HK-2 (cell line): ENCODE measurements around the gene KIAA1549.
A peak's percentile ranks its signal among the peaks of the same experiment; 100 is the strongest.

Experiments
- DNase-seq: peaks from one replicate; pipeline ENCODE4 v3.0.0-alpha.2; 2018; ENCODE audit not compliant: unreplicated experiment

Gene KIAA1549

DNA sequence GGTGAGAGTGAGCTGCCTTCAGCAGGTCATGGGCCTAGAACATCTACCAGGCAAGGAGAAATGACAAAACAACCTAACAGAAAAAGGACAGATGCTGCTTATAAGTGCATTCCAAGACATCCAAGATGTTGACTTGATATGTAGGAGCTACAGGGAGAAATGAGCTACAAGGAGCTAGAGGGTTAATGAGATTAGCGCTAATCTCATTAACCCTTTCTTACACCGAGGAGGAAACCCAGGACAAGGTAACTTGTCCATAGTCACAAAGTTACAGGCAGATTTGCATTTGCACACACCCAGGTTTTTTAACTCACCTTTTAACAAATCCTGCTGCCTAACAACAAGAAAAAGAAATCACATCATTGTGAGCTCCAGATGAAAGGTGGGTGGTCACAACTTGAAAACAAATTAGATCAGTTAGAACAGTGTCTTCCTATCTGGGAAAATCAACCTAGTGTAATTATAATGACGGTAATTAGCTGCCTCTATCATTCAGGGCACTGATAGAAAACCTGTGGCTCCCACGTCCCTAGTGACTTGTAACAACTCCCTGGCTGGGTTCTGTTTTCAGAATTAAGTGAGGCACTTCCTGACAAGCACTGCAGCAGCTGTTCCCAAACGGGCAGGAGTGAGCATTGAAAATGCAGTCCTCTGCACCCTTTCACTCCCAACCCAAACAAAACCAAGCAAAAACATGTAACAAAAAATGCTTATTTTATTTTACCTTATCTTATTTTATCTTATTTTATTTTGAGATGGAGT is 5.7 kb downstream of the KIAA1549 start:
- DNase-seq: no peak

DNA sequence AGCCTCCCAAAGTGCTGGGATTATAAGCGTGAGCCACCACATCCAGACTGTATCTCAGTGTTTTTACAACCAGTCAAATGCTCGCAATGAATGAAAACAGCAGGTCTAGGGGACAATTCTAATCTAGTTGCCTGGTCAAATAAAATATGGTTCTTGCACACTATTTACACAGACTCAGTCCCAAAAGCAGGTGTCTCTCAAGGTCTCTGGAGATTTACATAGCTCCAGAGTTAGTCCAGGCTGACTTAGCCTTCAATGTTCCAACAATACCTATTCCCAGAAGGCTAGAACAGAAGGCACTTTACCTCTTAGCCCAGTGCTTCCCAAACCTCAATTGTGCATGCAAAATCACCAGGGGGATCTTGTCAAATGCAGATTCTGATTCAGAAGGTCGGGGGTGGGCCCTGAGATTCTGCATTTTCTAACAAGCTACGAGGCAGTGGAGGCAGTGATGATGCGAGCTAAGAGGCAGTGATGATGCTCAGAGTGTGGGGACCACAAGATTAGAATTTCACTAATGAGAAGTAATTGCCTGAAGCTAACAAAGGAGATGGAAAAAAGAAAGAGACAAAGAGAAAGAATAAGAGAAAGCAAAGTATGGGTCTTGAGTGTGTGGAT is 6.4 kb downstream of the KIAA1549 start:
- no peak for DNase-seq

DNA sequence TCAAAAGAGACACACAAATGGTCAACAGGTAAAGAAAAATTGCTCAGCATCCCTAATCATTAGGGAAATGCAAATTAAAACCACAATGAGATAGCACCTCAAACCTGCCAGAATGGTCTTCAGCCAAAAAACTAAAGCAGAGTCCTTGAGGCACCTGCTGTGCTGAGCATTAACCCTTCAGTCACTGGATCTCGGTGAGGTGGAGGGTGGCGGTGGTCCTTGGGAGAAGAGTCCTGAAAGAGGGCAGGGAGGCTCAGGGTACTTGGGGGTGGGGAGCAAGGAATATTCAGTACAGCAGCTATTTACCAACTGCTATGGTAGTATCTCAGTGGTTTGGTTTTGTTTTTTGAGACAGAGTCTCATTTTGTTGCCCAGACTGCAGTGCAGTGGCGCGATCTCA is 7.1 kb downstream of the KIAA1549 start:
- DNase-seq: no peak

DNA sequence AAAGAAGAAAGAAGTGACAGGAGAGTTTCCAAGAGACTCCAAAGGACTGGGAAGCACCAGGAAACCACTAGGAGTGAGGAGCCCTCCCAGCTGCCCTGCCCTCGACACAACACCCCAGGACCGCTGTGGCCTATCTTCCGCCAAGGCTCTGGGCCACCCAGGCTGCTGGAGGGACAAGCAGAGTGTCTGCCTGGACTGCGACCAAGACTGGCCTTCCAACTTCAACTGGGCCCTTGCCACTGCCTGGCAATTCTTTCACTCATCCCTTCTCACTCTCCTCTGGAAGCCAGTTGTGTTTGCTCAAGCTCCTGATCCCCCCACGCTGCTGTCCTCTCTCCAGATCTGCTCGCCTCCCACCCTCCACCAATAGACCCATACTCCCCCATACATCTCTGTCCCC is 10.2 kb downstream of the KIAA1549 start:
- DNase-seq: no peak

DNA sequence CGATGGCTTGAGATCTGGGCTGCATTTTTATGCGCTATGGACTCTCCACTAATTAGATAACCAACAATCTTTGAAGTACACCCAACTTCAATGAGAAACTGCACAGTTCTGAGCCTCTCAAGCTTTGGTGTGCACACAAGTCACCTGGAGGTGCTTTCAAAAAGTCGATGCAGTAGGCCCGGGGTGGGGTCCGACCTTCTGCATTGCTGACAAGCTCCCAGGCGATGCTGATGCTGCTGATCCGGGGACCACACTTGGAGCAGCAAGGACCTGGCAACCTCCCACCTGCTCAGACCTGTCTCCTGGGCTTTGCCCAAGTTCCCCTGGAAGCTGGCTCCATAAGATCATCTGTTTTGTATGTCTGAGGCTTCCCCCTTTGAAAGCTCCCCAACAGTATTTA is 10.7 kb downstream of the KIAA1549 start:
- no peak for DNase-seq

DNA sequence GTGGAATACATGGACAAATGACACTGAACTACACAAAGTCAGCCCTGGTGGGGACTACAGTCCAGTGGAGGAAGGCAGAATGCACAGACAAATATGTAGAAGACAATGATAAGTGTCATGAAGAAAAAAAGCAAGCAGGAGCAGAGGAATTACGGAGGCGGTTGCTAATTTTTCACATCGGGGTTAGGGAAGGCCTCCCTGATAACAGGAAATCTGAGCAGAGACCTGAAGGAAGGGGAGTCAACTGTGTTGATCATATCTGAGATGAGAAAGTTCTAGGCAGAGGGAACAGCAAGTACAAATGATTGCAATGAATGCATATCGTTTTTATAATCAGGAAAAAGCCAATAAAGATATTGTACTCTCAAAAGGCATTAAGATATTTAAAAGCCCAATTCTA is 14.0 kb downstream of the KIAA1549 start:
- no peak for DNase-seq

DNA sequence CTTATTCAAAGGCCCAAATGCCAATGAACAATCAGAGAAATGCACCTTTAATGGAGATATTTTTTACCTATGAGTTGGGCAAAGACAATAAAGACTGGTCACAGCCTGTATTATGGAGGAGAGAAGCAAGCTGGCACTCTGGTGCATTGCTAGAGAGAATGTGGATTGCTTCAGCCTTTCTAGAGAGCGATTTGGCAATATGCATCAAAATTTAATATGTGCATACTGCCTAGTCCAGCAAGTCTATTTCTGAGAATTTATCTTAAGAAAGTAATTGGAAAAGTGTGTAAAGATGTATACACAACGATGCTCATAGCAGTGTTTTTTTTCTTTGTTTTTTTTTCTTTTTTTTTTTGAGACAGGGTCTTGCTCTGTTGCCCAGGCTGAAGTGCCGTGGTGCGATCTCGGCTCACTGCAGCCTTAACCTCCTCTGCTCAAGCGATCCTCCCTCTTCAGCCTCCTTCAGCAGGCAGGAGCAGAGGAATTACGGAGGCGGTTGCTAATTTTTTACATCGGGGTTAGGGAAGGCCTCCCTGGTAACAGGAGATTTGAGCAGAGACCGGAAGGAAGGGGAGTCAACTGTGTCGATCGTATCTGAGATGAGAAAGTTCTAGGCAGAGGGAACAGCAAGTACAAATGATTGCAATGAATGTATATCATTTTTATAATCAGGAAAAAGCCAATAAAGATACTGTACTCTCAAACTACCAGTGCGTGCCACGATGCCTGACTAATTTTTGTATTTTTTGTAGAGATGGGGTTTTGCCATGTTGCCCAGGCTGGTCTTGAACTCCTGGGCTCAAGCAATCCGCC is 16.4 kb downstream of the KIAA1549 start:
- no peak for DNase-seq

DNA sequence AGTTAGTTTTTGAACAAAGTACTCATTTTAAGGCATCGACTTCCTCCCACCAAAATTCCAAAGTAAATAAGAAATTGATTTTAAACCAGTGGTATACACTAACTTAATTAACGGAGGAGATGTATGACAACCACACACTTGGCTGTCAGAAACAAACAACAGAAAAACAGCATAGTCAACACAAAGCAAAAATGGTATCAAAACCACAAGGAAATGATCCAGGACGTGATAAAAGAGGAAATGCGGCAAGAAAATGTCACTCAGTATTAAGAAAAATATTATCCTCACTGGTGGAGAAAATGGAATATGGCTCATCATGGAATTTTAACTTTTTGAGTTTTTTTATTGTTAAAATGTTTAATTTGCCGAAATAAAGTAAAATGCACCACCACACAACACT is 17.5 kb downstream of the KIAA1549 start:
- no peak for DNase-seq

DNA sequence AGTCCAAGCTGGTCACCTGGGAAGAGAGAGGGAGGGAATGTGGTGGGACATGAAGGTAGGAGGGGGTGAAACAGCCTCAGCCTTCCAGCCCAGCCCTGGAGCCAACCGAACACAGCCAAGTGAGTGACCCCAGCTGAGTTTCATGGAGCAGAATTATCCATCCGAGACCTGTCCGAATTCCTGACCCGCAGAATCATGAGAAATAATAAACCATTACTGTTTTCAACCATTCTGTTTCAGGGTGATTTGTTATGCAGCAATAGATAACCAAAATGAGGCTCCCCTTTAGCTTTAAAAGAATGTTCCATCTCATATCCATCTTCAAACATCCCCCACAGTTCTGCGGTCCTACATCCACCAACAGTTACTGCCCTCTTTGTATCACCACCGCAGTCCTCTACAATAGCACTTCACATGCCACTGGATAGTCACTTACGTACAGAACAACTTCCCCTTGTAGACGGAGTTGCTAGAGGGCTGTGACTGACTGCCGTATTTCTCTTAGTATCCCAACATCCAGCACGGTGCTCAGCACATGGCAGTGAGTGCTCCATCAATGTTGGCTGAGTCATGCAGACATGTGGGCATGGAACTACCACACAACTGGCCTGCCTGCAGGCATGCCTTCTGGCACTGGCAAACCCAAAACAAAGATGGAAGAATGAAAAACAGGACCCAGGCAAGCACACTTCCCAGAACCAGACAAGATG is 18.5 kb downstream of the KIAA1549 start:
- DNase-seq: no peak

DNA sequence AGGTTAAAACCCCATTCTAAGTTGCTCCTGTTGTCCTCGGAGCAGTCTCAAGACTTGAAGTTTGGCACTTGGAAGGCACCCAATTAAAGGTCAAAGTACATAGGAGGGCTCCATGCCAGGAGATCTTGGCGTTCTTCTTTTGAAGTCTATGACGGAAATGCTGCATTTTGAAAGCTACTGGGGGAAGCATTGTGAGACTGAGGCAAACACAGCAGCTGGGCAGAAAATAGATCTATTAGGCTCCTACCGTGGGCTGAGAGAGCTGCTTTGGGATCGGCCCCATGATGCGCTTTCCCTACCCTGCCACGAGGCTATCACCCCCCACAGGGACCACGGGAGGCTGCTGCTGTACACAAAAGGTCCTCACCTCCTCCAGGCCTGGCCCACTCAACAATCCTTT is 20.0 kb downstream of the KIAA1549 start:
- no peak for DNase-seq

DNA sequence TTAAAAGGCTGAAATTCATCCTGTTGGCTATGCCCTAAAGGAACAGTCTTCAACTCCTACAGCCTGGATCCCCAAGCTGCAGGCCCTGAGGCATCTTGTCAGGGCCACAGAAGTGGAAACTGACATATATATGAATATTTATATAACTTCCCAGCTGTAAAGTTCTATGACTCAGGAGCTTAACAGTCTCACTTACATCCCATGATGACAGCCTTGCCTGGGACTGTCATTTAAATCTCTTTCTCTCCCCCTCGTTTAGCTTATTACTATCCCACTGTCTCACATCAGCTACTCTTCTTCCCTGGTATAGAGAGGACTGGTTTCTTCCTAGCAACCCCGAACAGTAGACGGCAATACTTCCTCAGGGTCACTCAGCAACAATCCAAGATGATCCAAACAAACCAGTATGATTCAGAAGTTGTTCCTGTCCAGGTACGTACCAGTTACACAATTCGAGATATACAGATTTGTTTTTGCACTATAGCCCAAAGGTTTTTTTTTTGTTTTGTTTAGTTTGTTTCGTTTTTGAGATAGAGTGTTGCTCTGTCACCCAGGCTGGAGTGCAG is 22.7 kb downstream of the KIAA1549 start:
- DNase-seq: no peak

DNA sequence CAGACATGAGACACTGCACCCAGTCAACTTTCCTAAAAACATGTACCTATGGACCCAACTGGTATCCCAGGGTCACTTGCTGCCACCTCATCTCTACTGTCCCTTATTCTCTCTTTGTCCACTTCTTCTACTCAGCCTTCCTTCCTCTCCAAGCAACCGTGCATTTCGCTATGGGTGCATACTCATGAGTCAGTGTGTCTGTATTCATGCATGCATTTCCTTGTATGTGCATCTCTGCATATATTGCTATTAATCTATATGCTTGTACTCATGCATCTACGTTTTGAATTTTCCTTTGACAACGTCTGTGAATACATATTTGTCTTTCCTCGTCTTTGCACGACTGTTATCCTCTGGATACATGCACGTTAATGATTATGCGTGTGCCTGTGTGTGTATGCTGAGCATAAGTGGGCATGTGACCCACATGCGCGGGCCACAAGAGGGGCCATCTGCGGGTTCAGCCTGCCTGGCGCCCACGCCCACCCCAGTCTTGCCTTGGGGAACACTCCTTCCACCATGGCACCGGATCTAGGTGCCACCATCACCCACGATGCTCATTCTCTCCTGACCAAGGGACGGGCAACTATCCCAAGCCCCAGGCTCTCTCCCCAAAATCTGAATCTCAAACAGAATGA is 23.3 kb downstream of the KIAA1549 start:
- DNase-seq: no peak

DNA sequence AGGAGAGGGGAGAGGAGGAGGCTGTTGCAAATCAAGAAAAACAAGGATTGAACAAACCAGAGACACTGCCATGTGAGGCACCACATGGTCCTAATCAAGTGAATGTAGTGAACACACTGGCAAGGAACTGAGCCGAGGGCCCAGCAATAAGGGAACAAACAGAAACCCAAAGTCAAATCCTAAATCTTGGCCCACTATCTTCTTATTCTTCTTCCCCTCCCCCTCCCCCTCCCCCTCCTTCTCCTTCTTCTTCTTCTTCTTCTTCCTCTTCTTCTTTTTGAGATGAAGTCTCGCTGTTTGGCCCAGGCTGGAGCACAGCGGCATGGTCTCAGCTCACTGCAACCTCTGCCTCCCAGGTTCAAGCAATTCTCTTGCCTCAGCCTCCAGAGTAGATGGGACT is 24.0 kb downstream of the KIAA1549 start:
- DNase-seq: no peak

DNA sequence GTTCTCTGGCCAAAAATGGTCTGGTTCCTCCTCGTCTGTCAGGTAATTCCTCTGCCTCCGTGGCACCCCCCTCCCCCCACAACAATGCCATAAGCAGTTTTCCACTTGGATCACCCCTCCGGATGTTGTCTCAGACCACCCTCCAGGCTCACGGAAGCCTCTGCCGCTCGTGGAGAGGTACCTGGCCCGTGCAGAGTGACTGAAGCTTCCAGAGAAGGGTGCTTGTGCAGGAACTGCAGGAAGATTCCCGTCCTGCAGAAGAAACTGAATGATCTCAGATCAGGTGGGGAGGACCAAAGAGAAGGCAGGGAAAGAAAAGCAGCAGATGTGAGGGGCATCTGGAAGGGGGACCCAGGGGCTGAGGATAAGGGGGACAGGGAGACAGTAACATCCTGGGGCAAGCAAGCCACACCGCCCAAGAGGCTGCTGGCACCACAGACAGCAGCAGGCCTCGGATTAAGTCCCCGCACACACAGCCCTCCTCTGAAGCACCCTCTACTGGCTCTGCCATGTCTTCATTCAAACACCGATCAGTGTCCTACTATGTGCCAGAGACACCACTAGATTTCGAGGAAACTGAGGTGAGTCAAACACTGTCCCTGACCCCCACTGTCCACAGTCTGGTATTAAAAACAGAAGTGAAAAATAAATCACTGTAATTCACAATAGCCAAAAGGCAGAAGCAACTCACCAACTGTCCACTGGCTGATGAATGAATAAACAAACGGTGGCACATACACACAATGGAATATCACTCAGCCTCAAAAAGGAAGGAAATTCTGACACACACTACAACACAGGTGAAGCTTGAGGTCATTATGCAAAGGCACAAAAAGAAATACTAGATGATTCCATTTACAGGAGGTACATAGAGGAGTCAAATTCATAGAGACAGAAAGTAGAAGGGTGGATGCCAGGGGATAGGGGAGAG is 26.4 kb downstream of the KIAA1549 start:
- DNase-seq: no peak

DNA sequence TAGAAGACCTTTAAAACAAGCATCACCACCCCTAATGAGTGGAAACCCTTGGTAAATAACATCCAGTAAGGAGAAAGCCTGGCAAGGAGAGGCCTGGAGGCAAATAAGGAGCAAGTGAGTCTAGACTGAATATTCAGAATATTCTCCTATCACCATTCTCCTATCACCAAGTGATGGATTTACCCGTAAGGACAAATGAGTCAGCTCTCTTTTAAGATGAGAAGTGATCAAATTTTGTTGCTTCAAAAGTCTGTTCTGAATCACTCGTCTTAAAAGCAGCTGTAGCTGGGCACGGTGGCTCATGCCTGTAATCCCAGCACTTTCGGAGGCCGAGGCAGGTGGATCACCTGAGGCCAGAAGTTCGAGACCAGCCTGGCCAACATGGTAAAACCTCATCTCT is 28.4 kb downstream of the KIAA1549 start:
- DNase-seq: no peak

DNA sequence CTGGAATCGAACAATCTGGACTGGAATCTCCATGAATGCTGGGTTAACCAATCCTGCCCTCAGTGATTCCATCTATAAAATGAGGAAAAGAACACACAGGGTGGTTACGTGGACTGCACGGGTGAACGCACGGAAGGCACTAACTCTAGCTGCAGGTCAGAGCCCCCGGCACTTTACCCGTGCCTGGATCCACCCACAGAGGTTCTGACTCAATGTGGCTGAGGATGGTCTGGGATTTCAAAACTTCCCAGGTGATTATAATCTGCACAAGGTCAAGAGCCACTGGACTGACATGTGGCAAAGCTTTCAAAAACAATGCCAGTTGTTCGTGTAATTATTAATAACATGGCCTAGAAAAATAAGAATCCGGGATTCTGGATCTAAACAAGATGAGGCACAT is 29.2 kb downstream of the KIAA1549 start:
- peak; percentile 55 for DNase-seq

DNA sequence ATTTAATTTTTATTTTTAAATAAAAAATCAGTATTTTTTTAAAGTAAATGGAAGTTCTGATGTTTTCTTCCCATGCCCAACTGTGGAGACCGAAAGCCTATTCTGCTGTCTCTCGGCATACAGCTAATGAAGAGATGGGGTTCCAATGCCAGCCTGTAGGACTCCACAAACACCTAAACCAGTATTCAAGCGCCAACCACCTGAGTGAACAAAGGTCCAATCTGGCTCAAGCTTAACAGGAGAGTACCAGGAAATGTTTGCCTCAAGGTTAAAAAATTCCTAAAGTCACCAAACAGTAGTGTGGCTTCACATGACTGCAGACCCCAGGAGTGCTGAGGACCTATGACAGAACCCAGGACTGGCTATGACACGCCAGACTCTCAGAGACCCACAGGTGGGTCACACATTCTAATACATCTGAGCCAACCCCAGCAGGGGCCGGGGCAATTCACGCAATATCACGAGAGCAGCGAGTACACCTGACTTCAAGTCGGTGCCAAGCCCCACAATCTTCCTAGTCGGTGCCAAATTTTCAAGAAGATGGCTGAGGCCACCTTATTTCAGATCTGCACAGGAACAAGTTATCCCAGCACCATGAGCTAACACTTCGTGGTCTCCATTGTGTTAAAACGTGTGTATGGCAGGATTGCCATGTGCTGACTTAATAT is 31.6 kb downstream of the KIAA1549 start:
- DNase-seq: no peak

DNA sequence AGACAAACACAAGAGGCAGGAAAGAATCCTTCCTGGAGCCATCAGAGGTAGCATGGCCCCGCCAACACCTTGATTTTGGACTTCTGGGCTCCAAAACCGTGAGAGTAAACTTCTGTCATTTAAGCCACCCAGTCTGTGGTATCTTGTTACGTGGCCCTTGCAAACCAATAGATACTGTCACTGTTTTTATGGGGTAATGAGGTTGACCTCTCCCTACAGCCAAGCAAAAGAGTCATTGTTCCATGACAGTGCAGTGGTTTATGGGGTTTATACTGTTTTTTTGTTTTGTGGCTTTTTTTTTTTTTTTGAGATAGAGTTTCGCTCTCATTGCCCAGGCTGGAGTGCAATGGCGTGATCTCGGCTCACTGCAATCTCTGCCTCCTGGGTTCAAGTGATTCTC is 32.8 kb downstream of the KIAA1549 start:
- DNase-seq: no peak

DNA sequence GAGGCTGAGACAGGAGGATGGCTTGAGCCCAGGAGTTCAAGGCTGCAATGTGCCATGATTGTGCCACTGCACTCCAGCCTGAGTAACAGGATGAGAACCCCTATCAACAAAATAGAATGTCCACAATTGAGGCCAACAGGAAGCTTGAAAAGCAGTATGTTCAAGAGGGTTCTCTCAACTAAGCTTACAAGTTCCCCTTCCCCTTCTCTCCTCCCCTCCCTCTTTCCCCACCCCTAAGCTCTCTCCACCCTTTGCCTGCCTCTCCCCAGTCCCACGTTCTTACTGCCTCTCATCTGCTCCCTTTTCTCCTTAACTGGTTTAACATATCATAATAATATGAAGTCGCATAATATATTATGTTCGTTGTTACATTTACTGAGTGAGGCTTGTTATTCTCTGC is 35.4 kb downstream of the KIAA1549 start:
- no peak for DNase-seq

DNA sequence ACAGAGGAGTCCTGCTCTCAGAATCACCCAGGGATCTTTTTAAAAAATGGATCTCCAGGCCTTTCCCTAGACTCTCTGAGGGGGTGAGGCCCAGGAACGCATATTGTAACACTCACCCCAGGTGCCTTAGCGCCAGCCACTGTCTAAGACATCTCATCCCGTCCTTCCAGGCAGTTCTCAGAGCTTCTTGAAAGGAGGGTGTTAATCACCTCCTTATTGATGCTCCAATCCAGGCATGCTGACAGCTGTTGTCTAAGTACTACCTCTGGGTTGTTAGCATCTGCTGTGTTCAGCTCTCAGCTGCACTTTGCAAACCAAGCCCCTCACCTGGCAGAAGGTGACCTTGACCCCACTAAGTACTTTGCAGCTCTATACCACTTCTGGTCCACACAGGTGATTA is 36.0 kb downstream of the KIAA1549 start:
- no peak for DNase-seq
